ENCODE results near the gene RHPN2. TPM values are rescaled to one million over a fixed set of nuclear protein-coding genes. Genes with fewer than 3 reads are reported as not detected.

The RHPN2 gene
- total and polyA plus RNA-seq, 2 experiments from 2014 or later: 15.7 to 29.6 TPM

DNA sequence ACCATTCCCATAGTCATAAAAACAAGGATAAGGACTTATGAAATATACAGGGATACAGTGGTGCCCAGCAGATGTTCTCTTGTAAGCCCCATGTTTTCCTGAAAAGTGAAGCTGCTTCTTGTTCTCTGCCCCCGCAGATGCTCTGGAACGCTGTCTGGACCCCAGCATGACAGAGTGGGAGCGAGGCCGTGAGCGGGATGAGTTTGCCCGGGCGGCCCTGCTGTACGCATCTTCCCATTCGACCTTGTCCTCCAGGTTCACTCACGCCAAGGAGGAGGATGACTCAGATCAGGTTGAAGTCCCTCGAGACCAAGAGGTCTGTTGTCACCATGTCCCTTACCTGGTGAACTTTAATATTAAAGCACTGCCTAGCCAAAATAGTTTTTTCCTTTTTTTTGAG, 46.9 kb upstream of the RHPN2 start:
- ATAC-seq: no peak
- TF ChIP-seq STAT1 (IDR thresholded peaks at IDR 0.05; ENCODE audit: unreplicated experiment) (no peak), JUNB (IDR thresholded peaks at IDR 0.05; ENCODE audit: unreplicated experiment) (no peak), CREB1 (CRISPR knock-in tag; IDR thresholded peaks at IDR 0.05; ENCODE audit: low read depth) (no peak), EZH2phosphoT487 (IDR thresholded peaks at IDR 0.05; ENCODE audit: unreplicated experiment) (no peak), ZNF331 (CRISPR knock-in tag; IDR thresholded peaks at IDR 0.05; ENCODE audit: low read depth) (no peak)
- TF ChIP-seq, protein P1, sequence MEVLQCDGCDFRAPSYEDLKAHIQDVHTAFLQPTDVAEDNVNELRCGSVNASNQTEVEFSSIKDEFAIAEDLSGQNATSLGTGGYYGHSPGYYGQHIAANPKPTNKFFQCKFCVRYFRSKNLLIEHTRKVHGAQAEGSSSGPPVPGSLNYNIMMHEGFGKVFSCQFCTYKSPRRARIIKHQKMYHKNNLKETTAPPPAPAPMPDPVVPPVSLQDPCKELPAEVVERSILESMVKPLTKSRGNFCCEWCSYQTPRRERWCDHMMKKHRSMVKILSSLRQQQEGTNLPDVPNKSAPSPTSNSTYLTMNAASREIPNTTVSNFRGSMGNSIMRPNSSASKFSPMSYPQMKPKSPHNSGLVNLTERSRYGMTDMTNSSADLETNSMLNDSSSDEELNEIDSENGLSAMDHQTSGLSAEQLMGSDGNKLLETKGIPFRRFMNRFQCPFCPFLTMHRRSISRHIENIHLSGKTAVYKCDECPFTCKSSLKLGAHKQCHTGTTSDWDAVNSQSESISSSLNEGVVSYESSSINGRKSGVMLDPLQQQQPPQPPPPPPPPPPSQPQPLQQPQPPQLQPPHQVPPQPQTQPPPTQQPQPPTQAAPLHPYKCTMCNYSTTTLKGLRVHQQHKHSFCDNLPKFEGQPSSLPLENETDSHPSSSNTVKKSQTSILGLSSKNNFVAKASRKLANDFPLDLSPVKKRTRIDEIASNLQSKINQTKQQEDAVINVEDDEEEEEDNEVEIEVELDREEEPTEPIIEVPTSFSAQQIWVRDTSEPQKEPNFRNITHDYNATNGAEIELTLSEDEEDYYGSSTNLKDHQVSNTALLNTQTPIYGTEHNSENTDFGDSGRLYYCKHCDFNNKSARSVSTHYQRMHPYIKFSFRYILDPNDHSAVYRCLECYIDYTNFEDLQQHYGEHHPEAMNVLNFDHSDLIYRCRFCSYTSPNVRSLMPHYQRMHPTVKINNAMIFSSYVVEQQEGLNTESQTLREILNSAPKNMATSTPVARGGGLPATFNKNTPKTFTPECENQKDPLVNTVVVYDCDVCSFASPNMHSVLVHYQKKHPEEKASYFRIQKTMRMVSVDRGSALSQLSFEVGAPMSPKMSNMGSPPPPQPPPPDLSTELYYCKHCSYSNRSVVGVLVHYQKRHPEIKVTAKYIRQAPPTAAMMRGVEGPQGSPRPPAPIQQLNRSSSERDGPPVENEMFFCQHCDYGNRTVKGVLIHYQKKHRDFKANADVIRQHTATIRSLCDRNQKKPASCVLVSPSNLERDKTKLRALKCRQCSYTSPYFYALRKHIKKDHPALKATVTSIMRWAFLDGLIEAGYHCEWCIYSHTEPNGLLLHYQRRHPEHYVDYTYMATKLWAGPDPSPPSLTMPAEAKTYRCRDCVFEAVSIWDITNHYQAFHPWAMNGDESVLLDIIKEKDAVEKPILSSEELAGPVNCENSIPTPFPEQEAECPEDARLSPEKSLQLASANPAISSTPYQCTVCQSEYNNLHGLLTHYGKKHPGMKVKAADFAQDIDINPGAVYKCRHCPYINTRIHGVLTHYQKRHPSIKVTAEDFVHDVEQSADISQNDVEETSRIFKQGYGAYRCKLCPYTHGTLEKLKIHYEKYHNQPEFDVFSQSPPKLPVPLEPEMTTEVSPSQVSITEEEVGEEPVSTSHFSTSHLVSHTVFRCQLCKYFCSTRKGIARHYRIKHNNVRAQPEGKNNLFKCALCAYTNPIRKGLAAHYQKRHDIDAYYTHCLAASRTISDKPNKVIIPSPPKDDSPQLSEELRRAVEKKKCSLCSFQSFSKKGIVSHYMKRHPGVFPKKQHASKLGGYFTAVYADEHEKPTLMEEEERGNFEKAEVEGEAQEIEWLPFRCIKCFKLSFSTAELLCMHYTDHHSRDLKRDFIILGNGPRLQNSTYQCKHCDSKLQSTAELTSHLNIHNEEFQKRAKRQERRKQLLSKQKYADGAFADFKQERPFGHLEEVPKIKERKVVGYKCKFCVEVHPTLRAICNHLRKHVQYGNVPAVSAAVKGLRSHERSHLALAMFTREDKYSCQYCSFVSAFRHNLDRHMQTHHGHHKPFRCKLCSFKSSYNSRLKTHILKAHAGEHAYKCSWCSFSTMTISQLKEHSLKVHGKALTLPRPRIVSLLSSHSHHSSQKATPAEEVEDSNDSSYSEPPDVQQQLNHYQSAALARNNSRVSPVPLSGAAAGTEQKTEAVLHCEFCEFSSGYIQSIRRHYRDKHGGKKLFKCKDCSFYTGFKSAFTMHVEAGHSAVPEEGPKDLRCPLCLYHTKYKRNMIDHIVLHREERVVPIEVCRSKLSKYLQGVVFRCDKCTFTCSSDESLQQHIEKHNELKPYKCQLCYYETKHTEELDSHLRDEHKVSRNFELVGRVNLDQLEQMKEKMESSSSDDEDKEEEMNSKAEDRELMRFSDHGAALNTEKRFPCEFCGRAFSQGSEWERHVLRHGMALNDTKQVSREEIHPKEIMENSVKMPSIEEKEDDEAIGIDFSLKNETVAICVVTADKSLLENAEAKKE (CRISPR knock-in tag; IDR thresholded peaks at IDR 0.05): no peak
- TF ChIP-seq, protein P2, sequence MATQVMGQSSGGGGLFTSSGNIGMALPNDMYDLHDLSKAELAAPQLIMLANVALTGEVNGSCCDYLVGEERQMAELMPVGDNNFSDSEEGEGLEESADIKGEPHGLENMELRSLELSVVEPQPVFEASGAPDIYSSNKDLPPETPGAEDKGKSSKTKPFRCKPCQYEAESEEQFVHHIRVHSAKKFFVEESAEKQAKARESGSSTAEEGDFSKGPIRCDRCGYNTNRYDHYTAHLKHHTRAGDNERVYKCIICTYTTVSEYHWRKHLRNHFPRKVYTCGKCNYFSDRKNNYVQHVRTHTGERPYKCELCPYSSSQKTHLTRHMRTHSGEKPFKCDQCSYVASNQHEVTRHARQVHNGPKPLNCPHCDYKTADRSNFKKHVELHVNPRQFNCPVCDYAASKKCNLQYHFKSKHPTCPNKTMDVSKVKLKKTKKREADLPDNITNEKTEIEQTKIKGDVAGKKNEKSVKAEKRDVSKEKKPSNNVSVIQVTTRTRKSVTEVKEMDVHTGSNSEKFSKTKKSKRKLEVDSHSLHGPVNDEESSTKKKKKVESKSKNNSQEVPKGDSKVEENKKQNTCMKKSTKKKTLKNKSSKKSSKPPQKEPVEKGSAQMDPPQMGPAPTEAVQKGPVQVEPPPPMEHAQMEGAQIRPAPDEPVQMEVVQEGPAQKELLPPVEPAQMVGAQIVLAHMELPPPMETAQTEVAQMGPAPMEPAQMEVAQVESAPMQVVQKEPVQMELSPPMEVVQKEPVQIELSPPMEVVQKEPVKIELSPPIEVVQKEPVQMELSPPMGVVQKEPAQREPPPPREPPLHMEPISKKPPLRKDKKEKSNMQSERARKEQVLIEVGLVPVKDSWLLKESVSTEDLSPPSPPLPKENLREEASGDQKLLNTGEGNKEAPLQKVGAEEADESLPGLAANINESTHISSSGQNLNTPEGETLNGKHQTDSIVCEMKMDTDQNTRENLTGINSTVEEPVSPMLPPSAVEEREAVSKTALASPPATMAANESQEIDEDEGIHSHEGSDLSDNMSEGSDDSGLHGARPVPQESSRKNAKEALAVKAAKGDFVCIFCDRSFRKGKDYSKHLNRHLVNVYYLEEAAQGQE (IDR thresholded peaks at IDR 0.05; ENCODE audit: unreplicated experiment): no peak
- TF ChIP-seq, protein P3, sequence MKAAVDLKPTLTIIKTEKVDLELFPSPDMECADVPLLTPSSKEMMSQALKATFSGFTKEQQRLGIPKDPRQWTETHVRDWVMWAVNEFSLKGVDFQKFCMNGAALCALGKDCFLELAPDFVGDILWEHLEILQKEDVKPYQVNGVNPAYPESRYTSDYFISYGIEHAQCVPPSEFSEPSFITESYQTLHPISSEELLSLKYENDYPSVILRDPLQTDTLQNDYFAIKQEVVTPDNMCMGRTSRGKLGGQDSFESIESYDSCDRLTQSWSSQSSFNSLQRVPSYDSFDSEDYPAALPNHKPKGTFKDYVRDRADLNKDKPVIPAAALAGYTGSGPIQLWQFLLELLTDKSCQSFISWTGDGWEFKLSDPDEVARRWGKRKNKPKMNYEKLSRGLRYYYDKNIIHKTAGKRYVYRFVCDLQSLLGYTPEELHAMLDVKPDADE (IDR thresholded peaks at IDR 0.05): no peak

More for the DNA sequence above, 46.9 kb upstream of the RHPN2 start:
- peaks cover 21% of the 10 kb centered on the region for H3K36me3 ChIP-seq (ENCODE audit: insufficient read depth)
- H2AFZ ChIP-seq: no peak overlapping the region
- no peaks in the 10 kb centered on the region for H3K27me3 ChIP-seq (ENCODE audit: insufficient read depth)
- H3K79me2 ChIP-seq (replicated peaks; ENCODE audit: insufficient read depth): no peaks in the 10 kb centered on the region
- no peaks in the 10 kb centered on the region for H3F3A ChIP-seq (replicated peaks; ENCODE audit: low read depth)
- DNase-seq (ENCODE audit: low spot score): no peak
- no peak overlapping the region for H3K4me2 ChIP-seq
- no peaks in the 10 kb centered on the region for H3K9me2 ChIP-seq (ENCODE audit: insufficient read depth)
- peaks cover 3% of the 10 kb centered on the region for H3K27me3 Mint-ChIP-seq (ENCODE audit: insufficient read depth, low read depth, poor library complexity)
- no peaks in the 10 kb centered on the region for H3K4me1 Mint-ChIP-seq
- no peak overlapping the region for H3K4me3 Mint-ChIP-seq
- no peak overlapping the region for H3K27ac Mint-ChIP-seq
- 0 out of 2 replicates have a peak, but pooled peaks cover 2% of the 10 kb centered on the region for H4K20me1 ChIP-seq (replicated peaks; ENCODE audit: insufficient read depth)
- no peaks in the 10 kb centered on the region for H3K9me3 Mint-ChIP-seq
- no peak overlapping the region for H3K4me3 ChIP-seq
- H3K4me1 ChIP-seq (ENCODE audit: insufficient read depth): no peaks in the 10 kb centered on the region
- H3K36me3 Mint-ChIP-seq (ENCODE audit: low read depth): peaks cover 59% of the 10 kb centered on the region
- H3K27ac ChIP-seq (ENCODE audit: low read depth): no peak overlapping the region
